ENCODE measurements around the gene PCSK5.

Gene PCSK5

DNA sequence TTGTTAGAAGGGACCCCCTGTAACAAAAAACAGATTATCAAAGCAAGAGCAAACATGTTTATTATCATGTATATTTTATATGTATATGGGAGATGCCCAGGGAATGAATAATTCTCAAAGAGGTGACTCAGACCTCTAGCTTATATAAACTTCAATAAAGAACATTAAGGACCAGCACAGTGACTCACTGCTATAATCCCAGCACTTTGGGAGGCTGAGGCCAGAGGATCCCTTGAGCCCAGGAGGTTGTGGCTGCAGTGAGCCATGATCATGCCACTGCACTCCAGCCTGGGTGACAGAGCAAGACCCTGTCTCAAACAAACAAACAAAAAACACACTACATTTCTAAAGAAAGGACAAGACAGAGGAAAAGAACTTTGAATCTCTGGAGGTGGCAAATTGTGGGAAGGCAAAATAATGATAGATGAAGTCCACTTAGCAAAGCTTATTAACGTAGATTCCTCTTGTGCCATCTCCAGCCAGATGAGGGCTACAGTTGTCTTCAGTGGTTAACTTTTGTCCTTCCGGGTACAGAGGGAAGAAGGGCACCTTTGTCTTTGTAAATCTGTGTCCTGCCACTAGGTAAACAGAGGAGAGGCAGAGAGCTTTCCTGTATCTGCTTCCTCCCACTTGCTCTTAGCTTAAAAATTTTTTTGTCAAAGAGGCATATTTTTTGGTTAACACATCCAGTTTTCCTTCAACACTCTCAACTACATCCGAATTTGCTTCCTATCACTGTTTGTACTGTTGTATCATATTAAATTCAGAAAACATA is 511.3 kb downstream of the PCSK5 start:
- Histone ChIP-seq H3K27ac (ENCODE audit: low read depth, low read length) (no peak overlapping the region), H3K4me3 (ENCODE audit: low read depth, low read length) (no peak overlapping the region), H3K36me3 (ENCODE audit: control insufficient read depth, insufficient read depth, low read length) (no peaks in the 10 kb centered on the region), H3K4me1 (ENCODE audit: control insufficient read depth, insufficient read depth, low read length) (no peaks in the 10 kb centered on the region), H3K9ac (ENCODE audit: low read depth, low read length) (no peak overlapping the region), H3K27me3 (ENCODE audit: control insufficient read depth, insufficient read depth, low read length) (no peaks in the 10 kb centered on the region), H3K9me3 (ENCODE audit: control insufficient read depth, insufficient read depth, low read length) (no peaks in the 10 kb centered on the region)

DNA sequence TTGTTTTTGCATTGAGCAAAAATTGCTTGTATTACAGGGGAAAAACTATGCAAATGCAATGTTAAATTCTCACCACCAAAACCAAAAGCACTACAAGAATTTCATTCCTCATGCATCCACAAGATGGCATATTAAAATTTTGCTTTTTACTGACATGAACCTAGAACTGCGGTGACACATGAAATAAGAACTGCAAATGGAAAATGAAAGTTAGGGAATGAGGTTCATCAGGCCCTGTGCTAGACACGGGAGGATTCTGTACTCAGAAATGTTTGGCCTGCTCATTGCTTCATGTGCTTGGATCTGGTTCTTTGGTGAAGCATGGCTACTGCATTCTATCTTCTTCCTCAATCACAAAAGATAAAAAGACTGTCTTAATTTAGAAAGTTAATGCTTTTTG is 512.9 kb downstream of the PCSK5 start:
- H3K27ac ChIP-seq (ENCODE audit: low read depth, low read length): no peak overlapping the region
- no peak overlapping the region for H3K4me3 ChIP-seq (ENCODE audit: low read depth, low read length)
- H3K9me3 ChIP-seq (ENCODE audit: control insufficient read depth, insufficient read depth, low read length): no peaks in the 10 kb centered on the region
- H3K9ac ChIP-seq (ENCODE audit: low read depth, low read length): no peak overlapping the region
- H3K27me3 ChIP-seq (ENCODE audit: control insufficient read depth, insufficient read depth, low read length): no peaks in the 10 kb centered on the region
- H3K36me3 ChIP-seq (ENCODE audit: control insufficient read depth, insufficient read depth, low read length): no peaks in the 10 kb centered on the region
- H3K4me1 ChIP-seq (ENCODE audit: control insufficient read depth, insufficient read depth, low read length): no peaks in the 10 kb centered on the region

DNA sequence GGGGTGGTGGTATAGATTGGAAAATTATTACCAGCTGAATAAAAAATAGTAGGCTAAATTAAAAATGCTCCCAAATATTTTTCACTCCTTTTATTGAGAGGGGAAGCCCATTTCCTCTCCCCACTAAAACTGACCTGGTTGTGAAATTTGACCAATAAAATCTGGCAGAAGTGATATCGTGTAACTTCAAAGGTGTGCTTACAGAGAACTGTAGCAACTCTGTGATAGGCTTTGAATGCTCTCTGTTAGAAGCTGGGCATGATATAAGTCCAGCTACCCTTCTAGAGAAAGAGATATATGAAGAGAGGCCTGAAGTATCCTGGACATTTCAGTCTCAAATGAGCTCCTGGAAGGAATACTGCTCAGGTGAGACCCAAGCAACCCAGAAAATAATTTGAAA is 513.9 kb downstream of the PCSK5 start:
- no peaks in the 10 kb centered on the region for H3K4me1 ChIP-seq (ENCODE audit: control insufficient read depth, insufficient read depth, low read length)

DNA sequence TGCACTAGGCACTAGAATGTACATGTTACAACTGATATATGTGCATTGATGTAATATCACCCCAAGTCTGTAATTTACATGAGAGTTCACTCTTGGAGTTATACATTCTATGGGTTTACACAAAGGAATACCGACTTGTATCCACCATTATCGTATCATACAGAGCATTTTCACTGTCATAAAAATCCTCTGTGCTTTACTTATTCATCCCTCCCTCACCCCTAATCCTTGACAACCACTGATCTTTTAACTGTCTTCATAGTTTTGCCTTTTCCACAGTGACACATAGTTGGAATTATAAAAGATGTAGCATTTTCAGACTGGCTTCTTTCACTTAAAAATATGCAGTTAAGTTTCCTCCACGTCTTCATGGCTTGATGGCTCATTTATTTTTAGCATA is 514.9 kb downstream of the PCSK5 start:
- Histone ChIP-seq H3K27me3 (ENCODE audit: control insufficient read depth, insufficient read depth, low read length) (no peaks in the 10 kb centered on the region), H3K9ac (ENCODE audit: low read depth, low read length) (no peak overlapping the region), H3K4me1 (ENCODE audit: control insufficient read depth, insufficient read depth, low read length) (no peaks in the 10 kb centered on the region), H3K4me3 (ENCODE audit: low read depth, low read length) (no peak overlapping the region), H3K27ac (ENCODE audit: low read depth, low read length) (no peak overlapping the region), H3K36me3 (ENCODE audit: control insufficient read depth, insufficient read depth, low read length) (no peaks in the 10 kb centered on the region), H3K9me3 (ENCODE audit: control insufficient read depth, insufficient read depth, low read length) (no peaks in the 10 kb centered on the region)

More for the DNA sequence above, 513.9 kb downstream of the PCSK5 start:
- Histone ChIP-seq H3K27me3 (ENCODE audit: control insufficient read depth, insufficient read depth, low read length) (no peaks in the 10 kb centered on the region), H3K36me3 (ENCODE audit: control insufficient read depth, insufficient read depth, low read length) (no peaks in the 10 kb centered on the region), H3K27ac (ENCODE audit: low read depth, low read length) (no peak overlapping the region), H3K9me3 (ENCODE audit: control insufficient read depth, insufficient read depth, low read length) (no peaks in the 10 kb centered on the region), H3K9ac (ENCODE audit: low read depth, low read length) (no peak overlapping the region), H3K4me3 (ENCODE audit: low read depth, low read length) (no peak overlapping the region)

DNA sequence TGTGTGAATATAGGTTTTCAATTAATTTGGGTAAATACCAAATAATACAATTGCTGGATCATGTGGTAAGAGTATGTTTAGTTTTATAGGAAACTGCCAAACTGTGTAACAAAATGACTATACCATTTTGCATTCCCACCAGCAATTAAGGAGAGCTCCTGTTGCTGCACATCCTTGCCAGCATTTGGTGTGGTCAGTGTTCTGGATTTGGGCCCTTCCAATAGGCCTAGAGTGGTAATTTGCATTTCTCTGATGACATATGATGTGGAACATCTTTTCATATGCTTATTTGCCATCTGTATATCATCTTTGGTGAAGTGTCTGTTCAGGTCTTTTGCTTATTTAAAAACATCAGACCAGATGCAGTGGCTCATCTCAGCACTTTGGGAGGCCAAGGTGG is 515.4 kb downstream of the PCSK5 start:
- H3K27ac ChIP-seq (ENCODE audit: low read depth, low read length): no peak overlapping the region
- H3K4me1 ChIP-seq (ENCODE audit: control insufficient read depth, insufficient read depth, low read length): no peaks in the 10 kb centered on the region
- no peak overlapping the region for H3K9ac ChIP-seq (ENCODE audit: low read depth, low read length)
- H3K36me3 ChIP-seq (ENCODE audit: control insufficient read depth, insufficient read depth, low read length): no peaks in the 10 kb centered on the region
- no peak overlapping the region for H3K4me3 ChIP-seq (ENCODE audit: low read depth, low read length)
- no peaks in the 10 kb centered on the region for H3K9me3 ChIP-seq (ENCODE audit: control insufficient read depth, insufficient read depth, low read length)
- no peaks in the 10 kb centered on the region for H3K27me3 ChIP-seq (ENCODE audit: control insufficient read depth, insufficient read depth, low read length)
